Stomach (tissue), 4 donors: ENCODE data around the gene NCAPD3.

Experiments
- POLR2A ChIP-seq, 4 donors: fragments of 450-650 bp; IDR thresholded peaks; one replicate each; pipeline ENCODE4 v1.6.1; 2016; ENCODE audit warnings: antibody characterized with exemption in 4 of 4, control low read depth in 2 of 4, mild to moderate bottlenecking in 1 of 4, moderate library complexity in 1 of 4
- TF ChIP-seq, protein P1 (sequence below), 7 experiments: fragments of 450-650 bp in 4 of 7; fragments of 200-600 bp in 3 of 7; sonication (generic) in 3 of 7; IDR thresholded peaks; one replicate each; pipeline ENCODE4 v1.5.1; 2016 to 2019; ENCODE audit warnings: antibody characterized with exemption in 7 of 7, control low read depth in 2 of 7, mild to moderate bottlenecking in 1 of 7

DNA sequence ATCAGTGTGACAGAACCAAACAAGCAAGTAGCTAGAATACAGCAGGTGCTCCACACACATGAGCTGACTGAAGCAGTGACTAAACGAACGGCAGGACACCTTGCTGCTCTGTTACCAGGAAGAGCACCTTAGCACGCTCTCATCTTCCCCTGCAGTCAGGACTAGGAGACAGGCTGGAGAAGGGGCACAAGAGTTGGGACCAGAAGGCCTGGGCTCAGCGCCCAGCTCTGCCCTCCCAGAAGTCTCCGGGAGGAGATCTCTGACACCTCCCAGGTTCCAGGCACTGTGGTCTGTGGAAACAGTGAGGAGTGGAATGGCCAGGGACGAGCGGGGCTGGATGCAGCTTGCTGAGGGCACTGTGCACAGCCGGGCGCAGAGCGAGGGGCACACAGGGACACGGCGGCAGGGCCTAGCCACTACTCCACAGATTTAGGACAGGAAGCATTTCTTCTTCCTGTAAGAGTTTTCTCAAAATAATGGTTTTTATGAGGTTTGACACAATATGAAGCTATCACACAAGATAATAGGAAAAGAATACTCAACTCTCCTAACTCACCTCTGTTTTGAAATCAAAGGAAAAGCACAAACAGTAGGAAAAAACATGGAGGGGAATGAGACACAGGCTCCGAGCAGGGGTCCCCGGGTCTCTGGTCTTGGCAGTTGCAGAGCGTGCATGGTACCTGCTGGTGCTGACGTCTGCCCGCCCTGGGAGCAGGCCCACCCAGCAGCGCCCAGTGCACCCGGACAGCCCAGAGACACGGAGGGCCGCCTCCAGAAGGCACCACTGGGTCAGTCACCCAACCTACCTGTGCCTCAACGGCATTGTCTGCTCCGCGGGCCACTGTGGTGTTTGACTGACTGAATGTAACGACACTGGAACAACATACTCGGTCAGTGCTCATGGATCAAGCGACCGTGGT is 67.6 kb downstream of the NCAPD3 start:
- TF ChIP-seq POLR2A (IDR thresholded peaks at IDR 0.05), result no peak
- TF ChIP-seq, protein P1, sequence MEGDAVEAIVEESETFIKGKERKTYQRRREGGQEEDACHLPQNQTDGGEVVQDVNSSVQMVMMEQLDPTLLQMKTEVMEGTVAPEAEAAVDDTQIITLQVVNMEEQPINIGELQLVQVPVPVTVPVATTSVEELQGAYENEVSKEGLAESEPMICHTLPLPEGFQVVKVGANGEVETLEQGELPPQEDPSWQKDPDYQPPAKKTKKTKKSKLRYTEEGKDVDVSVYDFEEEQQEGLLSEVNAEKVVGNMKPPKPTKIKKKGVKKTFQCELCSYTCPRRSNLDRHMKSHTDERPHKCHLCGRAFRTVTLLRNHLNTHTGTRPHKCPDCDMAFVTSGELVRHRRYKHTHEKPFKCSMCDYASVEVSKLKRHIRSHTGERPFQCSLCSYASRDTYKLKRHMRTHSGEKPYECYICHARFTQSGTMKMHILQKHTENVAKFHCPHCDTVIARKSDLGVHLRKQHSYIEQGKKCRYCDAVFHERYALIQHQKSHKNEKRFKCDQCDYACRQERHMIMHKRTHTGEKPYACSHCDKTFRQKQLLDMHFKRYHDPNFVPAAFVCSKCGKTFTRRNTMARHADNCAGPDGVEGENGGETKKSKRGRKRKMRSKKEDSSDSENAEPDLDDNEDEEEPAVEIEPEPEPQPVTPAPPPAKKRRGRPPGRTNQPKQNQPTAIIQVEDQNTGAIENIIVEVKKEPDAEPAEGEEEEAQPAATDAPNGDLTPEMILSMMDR (IDR thresholded peaks at IDR 0.05), result no peak
